Measurements from ENCODE around the gene VANGL1.

GRCh38 chr1:115650961-115651360 lies 9.2 kb downstream of the VANGL1 start:
- no peak for TF ChIP-seq IKZF1 (IDR thresholded peaks at IDR 0.05)
- no peak for TF ChIP-seq KDM1A (CRISPR knock-in tag; IDR thresholded peaks at IDR 0.05)
- no peak for TF ChIP-seq GZF1 (CRISPR knock-in tag; IDR thresholded peaks at IDR 0.05)
- no peak for TF ChIP-seq ZNF720 (CRISPR knock-in tag; IDR thresholded peaks at IDR 0.05)
- no peak for TF ChIP-seq ZZZ3 (CRISPR knock-in tag; IDR thresholded peaks at IDR 0.05; ENCODE audit: borderline replicate concordance)
- no peak for TF ChIP-seq CTCF (CRISPR knock-in tag; IDR thresholded peaks at IDR 0.05)
